ENCODE measurements around the gene ZNF536. TPM values are rescaled to one million over a fixed set of nuclear protein-coding genes. Genes with fewer than 3 reads are reported as not detected.
"Not testable (repeated sequence)": the region's sequence is repeated elsewhere in the genome, so short reads cannot be mapped to it uniquely, and the experiment has no call there.

The ZNF536 gene
- total RNA-seq, 4 donors from 2014 or later, result 30.8 to 48.7 (median 40.8) TPM

GRCh38 chr19:30442674-30443073 is 70.5 kb downstream of the ZNF536 start:
- Histone ChIP-seq H3K36me3 (peaks cover 0 to 25% (median 0%) of the 10 kb centered on the region in 3 donors), H3K27me3 (no peaks in the 10 kb centered on the region), H3K9me3 (no peaks in the 10 kb centered on the region), H3K4me3 (no peak overlapping the region), H3K27ac (no peak overlapping the region), H3K4me1 (peaks cover 0 to 11% (median 3%) of the 10 kb centered on the region in 4 donors)
- no peak for TF ChIP-seq EP300 (IDR thresholded peaks at IDR 0.05)
- no peak for TF ChIP-seq CTCF (IDR thresholded peaks at IDR 0.05)
- no peak for TF ChIP-seq POLR2A (IDR thresholded peaks at IDR 0.05)
- WGBS, 2 donors, result 76 to 78% methylated on average over 4 of the region's 4 CpGs
- no peak for DNase-seq (ENCODE audit: low spot score in 2 of 2)

GRCh38 chr19:30443531-30444252 is 71.5 kb downstream of the ZNF536 start:
- DNase-seq (ENCODE audit: low spot score in 2 of 2), result no peak
- Histone ChIP-seq H3K9me3 (no peaks in the 10 kb centered on the region), H3K4me3 (no peak overlapping the region), H3K36me3 (peaks cover 0 to 25% (median 0%) of the 10 kb centered on the region in 3 donors), H3K4me1 (peaks cover 0 to 20% (median 2%) of the 10 kb centered on the region in 4 donors), H3K27ac (no peak overlapping the region), H3K27me3 (no peaks in the 10 kb centered on the region)
- 97% methylated on average over 44 to 45 of the region's 50 CpGs for WGBS, 2 donors
- TF ChIP-seq CTCF (IDR thresholded peaks at IDR 0.05), result no peak
- no peak for TF ChIP-seq POLR2A (IDR thresholded peaks at IDR 0.05)
- no peak for TF ChIP-seq EP300 (IDR thresholded peaks at IDR 0.05)

- WGBS, 2 donors, result 94 to 95% methylated on average over 27 to 37 of the region's 37 CpGs
- H3K27ac ChIP-seq, result no peak overlapping the region
- no peaks in the 10 kb centered on the region for H3K27me3 ChIP-seq
- H3K9me3 ChIP-seq, result no peaks in the 10 kb centered on the region
- H3K4me1 ChIP-seq, result peaks cover 0 to 23% (median 2%) of the 10 kb centered on the region in 4 donors
- TF ChIP-seq CTCF (IDR thresholded peaks at IDR 0.05) (no peak), POLR2A (IDR thresholded peaks at IDR 0.05) (no peak), EP300 (IDR thresholded peaks at IDR 0.05) (no peak)
- H3K4me3 ChIP-seq, result no peak overlapping the region
- peaks cover 0 to 25% (median 0%) of the 10 kb centered on the region in 3 donors for H3K36me3 ChIP-seq
- no peak for DNase-seq (ENCODE audit: low spot score in 2 of 2)
These were observed 72.1 kb downstream of the ZNF536 start for GRCh38 chr19:30444253-30444671.

DNA sequence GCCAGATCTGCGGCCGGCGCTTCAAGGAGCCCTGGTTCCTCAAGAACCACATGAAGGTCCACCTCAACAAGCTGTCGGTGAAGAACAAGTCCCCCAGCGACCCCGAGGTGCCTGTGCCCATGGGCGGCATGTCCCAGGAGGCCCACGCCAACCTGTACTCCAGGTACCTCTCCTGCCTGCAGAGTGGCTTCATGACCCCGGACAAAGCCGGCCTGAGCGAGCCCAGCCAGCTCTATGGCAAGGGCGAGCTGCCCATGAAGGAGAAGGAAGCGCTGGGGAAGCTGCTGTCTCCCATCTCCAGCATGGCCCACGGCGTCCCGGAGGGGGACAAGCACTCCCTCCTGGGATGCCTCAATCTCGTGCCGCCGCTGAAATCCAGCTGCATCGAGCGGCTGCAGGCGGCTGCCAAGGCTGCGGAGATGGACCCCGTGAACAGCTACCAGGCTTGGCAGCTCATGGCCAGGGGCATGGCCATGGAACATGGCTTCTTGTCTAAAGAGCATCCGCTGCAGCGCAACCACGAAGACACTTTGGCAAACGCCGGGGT is 72.6 kb downstream of the ZNF536 start:
- H3K36me3 ChIP-seq, result peaks cover 0 to 25% (median 0%) of the 10 kb centered on the region in 3 donors
- DNase-seq (ENCODE audit: low spot score in 2 of 2), result no peak
- H3K4me1 ChIP-seq, result peaks cover 0 to 28% (median 2%) of the 10 kb centered on the region in 4 donors
- no peak for TF ChIP-seq EP300 (IDR thresholded peaks at IDR 0.05)
- TF ChIP-seq POLR2A (IDR thresholded peaks at IDR 0.05), result no peak
- no peak for TF ChIP-seq CTCF (IDR thresholded peaks at IDR 0.05)
- H3K9me3 ChIP-seq, result no peaks in the 10 kb centered on the region
- 94 to 96% methylated on average over 22 to 28 of the region's 29 CpGs for WGBS, 2 donors
- no peaks in the 10 kb centered on the region for H3K27me3 ChIP-seq
- no peak overlapping the region for H3K27ac ChIP-seq
- no peak overlapping the region for H3K4me3 ChIP-seq

- H3K9me3 ChIP-seq, result no peaks in the 10 kb centered on the region
- no peak for TF ChIP-seq EP300 (IDR thresholded peaks at IDR 0.05)
- TF ChIP-seq POLR2A (IDR thresholded peaks at IDR 0.05), result no peak
- TF ChIP-seq CTCF (IDR thresholded peaks at IDR 0.05), result no peak
- 94 to 97% methylated on average over 27 to 29 of the region's 29 CpGs for WGBS, 2 donors
- peaks cover 0 to 31% (median 2%) of the 10 kb centered on the region in 4 donors for H3K4me1 ChIP-seq
- peaks cover 0 to 25% (median 0%) of the 10 kb centered on the region in 3 donors for H3K36me3 ChIP-seq
- H3K27ac ChIP-seq, result no peak overlapping the region
- no peak overlapping the region for H3K4me3 ChIP-seq
- DNase-seq (ENCODE audit: low spot score in 2 of 2), result no peak
- H3K27me3 ChIP-seq, result no peaks in the 10 kb centered on the region
These were observed 73.2 kb downstream of the ZNF536 start for GRCh38 chr19:30445385-30445784.

- Histone ChIP-seq H3K36me3 (peaks cover 0 to 25% (median 0%) of the 10 kb centered on the region in 3 donors), H3K4me1 (peaks cover 0 to 39% (median 2%) of the 10 kb centered on the region in 4 donors)
- H3K4me3 ChIP-seq; H3K27ac ChIP-seq; DNase-seq (ENCODE audit: low spot score in 2 of 2); H3K27me3 ChIP-seq; H3K9me3 ChIP-seq: not testable (repeated sequence)
- WGBS, 2 donors, result 95 to 97% methylated on average over 9 of the region's 9 CpGs
These were observed 73.9 kb downstream of the ZNF536 start for GRCh38 chr19:30446120-30446519.

Measured in tibial nerve (tissue), 4 donors.